ENCODE measurements around the gene EZR.

Gene EZR

GRCh38 chr6:158780246-158780884 is 38.8 kb downstream of the EZR start:
- peaks cover 20% of the 10 kb centered on the region for H3K79me2 ChIP-seq (ENCODE audit: insufficient read depth, low read length)
- H3K9ac ChIP-seq (ENCODE audit: low read depth, low read length): no peak overlapping the region
- H3K4me3 ChIP-seq (ENCODE audit: low read depth in 1 of 2, low read length in 2 of 2): no peak overlapping the region
- DNase-seq (no peak), ATAC-seq (ENCODE audit: insufficient read depth, low read depth) (no peak)
- H3K4me2 ChIP-seq (ENCODE audit: insufficient read depth, low read length): no peak overlapping the region
- H3K27me3 ChIP-seq (ENCODE audit: insufficient read depth, low read length, poor library complexity): no peaks in the 10 kb centered on the region
- H4K20me1 ChIP-seq (ENCODE audit: insufficient read depth, low read length): peaks cover 36% of the 10 kb centered on the region
- no peak overlapping the region for H3K27ac ChIP-seq (ENCODE audit: low read length)
- peaks cover 93% of the 10 kb centered on the region for H3K36me3 ChIP-seq (ENCODE audit: insufficient read depth, low read length)
- H2AFZ ChIP-seq (ENCODE audit: low read depth, low read length): no peak overlapping the region
- no peaks in the 10 kb centered on the region for H3K4me1 ChIP-seq (ENCODE audit: insufficient read depth, low read length)
- no peaks in the 10 kb centered on the region for H3K9me3 ChIP-seq (ENCODE audit: insufficient read depth, low read length, severe bottlenecking)
- TF ChIP-seq CTCF (IDR thresholded peaks at IDR 0.05; ENCODE audit: borderline replicate concordance, extremely low read depth, low read length, poor library complexity, severe bottlenecking) (no peak), EZH2 (IDR thresholded peaks at IDR 0.05; ENCODE audit: borderline replicate concordance, low read depth, low read length, severe bottlenecking) (no peak)

DNA sequence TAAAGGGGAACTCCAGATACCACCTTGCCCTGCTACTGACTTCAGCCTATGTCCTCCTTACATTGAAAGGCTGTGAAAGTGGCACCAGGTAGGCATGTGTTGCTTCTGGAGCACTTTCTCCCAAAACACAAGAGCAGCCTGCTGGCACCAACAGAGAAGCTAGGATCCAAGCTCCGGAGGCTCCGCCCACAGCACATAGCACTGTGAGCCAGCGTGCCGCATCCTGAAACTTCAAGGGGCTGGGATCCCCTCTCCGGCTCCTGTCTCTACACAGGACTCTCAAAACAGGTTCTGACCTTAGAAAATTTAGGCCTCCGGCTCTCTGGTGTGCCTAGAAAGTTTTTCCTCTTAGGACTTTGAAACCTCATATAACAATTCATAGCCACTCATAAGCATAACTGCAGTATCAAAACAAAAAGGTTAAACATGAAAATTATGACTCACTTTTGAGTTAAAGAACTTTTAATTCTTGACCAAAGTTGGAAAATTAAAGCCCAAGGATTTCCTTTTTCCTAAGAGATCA is 41.1 kb downstream of the EZR start:
- TF ChIP-seq CTCF (IDR thresholded peaks at IDR 0.05; ENCODE audit: borderline replicate concordance, extremely low read depth, low read length, poor library complexity, severe bottlenecking) (no peak), EZH2 (IDR thresholded peaks at IDR 0.05; ENCODE audit: borderline replicate concordance, low read depth, low read length, severe bottlenecking) (no peak)
- H3K27ac ChIP-seq (ENCODE audit: low read length): no peak overlapping the region
- H3K27me3 ChIP-seq (ENCODE audit: insufficient read depth, low read length, poor library complexity): no peaks in the 10 kb centered on the region
- peaks cover 29% of the 10 kb centered on the region for H4K20me1 ChIP-seq (ENCODE audit: insufficient read depth, low read length)
- H3K9me3 ChIP-seq (ENCODE audit: insufficient read depth, low read length, severe bottlenecking): no peaks in the 10 kb centered on the region
- no peak overlapping the region for H2AFZ ChIP-seq (ENCODE audit: low read depth, low read length)
- ATAC-seq (ENCODE audit: insufficient read depth, low read depth) (no peak), DNase-seq (no peak)
- peaks cover 20% of the 10 kb centered on the region for H3K79me2 ChIP-seq (ENCODE audit: insufficient read depth, low read length)
- peaks cover 93% of the 10 kb centered on the region for H3K36me3 ChIP-seq (ENCODE audit: insufficient read depth, low read length)
- no peak overlapping the region for H3K9ac ChIP-seq (ENCODE audit: low read depth, low read length)
- H3K4me2 ChIP-seq (ENCODE audit: insufficient read depth, low read length): no peak overlapping the region
- H3K4me3 ChIP-seq (ENCODE audit: low read depth in 1 of 2, low read length in 2 of 2): no peak overlapping the region
- H3K4me1 ChIP-seq (ENCODE audit: insufficient read depth, low read length): no peaks in the 10 kb centered on the region

GRCh38 chr6:158777510-158777909 is 41.7 kb downstream of the EZR start:
- Histone ChIP-seq H3K9me3 (ENCODE audit: insufficient read depth, low read length, severe bottlenecking) (no peaks in the 10 kb centered on the region), H3K4me1 (ENCODE audit: insufficient read depth, low read length) (no peaks in the 10 kb centered on the region), H3K4me2 (ENCODE audit: insufficient read depth, low read length) (no peak overlapping the region), H3K79me2 (ENCODE audit: insufficient read depth, low read length) (peaks cover 20% of the 10 kb centered on the region), H3K27me3 (ENCODE audit: insufficient read depth, low read length, poor library complexity) (no peaks in the 10 kb centered on the region), H3K36me3 (ENCODE audit: insufficient read depth, low read length) (peaks cover 93% of the 10 kb centered on the region), H4K20me1 (ENCODE audit: insufficient read depth, low read length) (peaks cover 29% of the 10 kb centered on the region), H3K27ac (ENCODE audit: low read length) (no peak overlapping the region), H3K9ac (ENCODE audit: low read depth, low read length) (no peak overlapping the region), H2AFZ (ENCODE audit: low read depth, low read length) (no peak overlapping the region), H3K4me3 (ENCODE audit: low read depth in 1 of 2, low read length in 2 of 2) (no peak overlapping the region)
- no peak for TF ChIP-seq CTCF (IDR thresholded peaks at IDR 0.05; ENCODE audit: borderline replicate concordance, extremely low read depth, low read length, poor library complexity, severe bottlenecking)
- no peak for TF ChIP-seq EZH2 (IDR thresholded peaks at IDR 0.05; ENCODE audit: borderline replicate concordance, low read depth, low read length, severe bottlenecking)
- DNase-seq: no peak
- ATAC-seq (ENCODE audit: insufficient read depth, low read depth): no peak
